Caco-2 (cell line): ENCODE measurements around the gene CCDC50. TPM values are rescaled to one million over a fixed set of nuclear protein-coding genes. Genes with fewer than 3 reads are reported as not detected.

Source experiments
- BruUV-seq: library from RNA; stranded (reverse); fragments of 400-500 nt; replicated peaks from 2 replicates; lab custom pipeline; 2021; lab: Mats Ljungman, UMichigan
- CTCF ChIA-PET: fragments of 300-600 bp; sonication (Branson Sonifier 250); formaldehyde crosslinking; loops from one replicate; lab custom pipeline; 2022; ENCODE audit warnings: antibody characterized with exemption; lab: Charles Lee
- POLR2A ChIA-PET: fragments of 300-600 bp; sonication (Branson Sonifier 250); formaldehyde crosslinking; loops from one replicate; lab custom pipeline; 2022; ENCODE audit warnings: antibody characterized with exemption; lab: Charles Lee
- DNase-seq, 2 experiments: peaks; one replicate each; pipeline versions ENCODE4 v3.0.0 to v3.0.0-alpha.2; 2020 to 2022
- H3K27me3 ChIP-seq: replicated peaks from 2 replicates; pipeline ENCODE4 v1.6.0; 2011; ENCODE audit warnings: low read length; ENCODE audit not compliant: control insufficient read depth, insufficient read depth
- H3K36me3 ChIP-seq: 2 replicates; pipeline ENCODE4 v1.5.1; 2011; ENCODE audit warnings: low read length; ENCODE audit not compliant: control insufficient read depth, insufficient read depth
- H3K4me1 ChIP-seq: fragments of 250-450 bp; sonication (Bioruptor Pico); 2 replicates; pipeline ENCODE4 v1.5.1; 2020; ENCODE audit warnings: mild to moderate bottlenecking
- H3K4me3 ChIP-seq: 2 replicates; pipeline ENCODE4 v1.5.1; 2011; ENCODE audit warnings: low read depth, mild to moderate bottlenecking, control low read depth, low read length
- H3K9me3 ChIP-seq: fragments of 250-450 bp; sonication (Bioruptor Pico); 2 replicates; pipeline ENCODE4 v1.5.1; 2020; ENCODE audit warnings: mild to moderate bottlenecking, moderate library complexity
- H3K27ac Mint-ChIP-seq: one replicate; pipeline ENCODE4 v1.8.0; 2022; ENCODE audit warnings: mixed read lengths; ENCODE audit not compliant: unreplicated experiment
- H3K27me3 Mint-ChIP-seq: one replicate; pipeline ENCODE4 v1.8.0; 2022; ENCODE audit warnings: mixed read lengths; ENCODE audit not compliant: insufficient read depth, unreplicated experiment
- H3K36me3 Mint-ChIP-seq: one replicate; pipeline ENCODE4 v1.8.0; 2022; ENCODE audit warnings: mild to moderate bottlenecking, mixed read lengths; ENCODE audit not compliant: insufficient read depth, unreplicated experiment
- H3K4me1 Mint-ChIP-seq: one replicate; pipeline ENCODE4 v1.8.0; 2022; ENCODE audit warnings: low read depth, mixed read lengths; ENCODE audit not compliant: unreplicated experiment
- H3K4me3 Mint-ChIP-seq: one replicate; pipeline ENCODE4 v1.8.0; 2022; ENCODE audit warnings: mild to moderate bottlenecking, moderate library complexity, mixed read lengths; ENCODE audit not compliant: unreplicated experiment
- H3K9me3 Mint-ChIP-seq: one replicate; pipeline ENCODE4 v1.8.0; 2022; ENCODE audit warnings: mixed read lengths; ENCODE audit not compliant: unreplicated experiment
- intact Hi-C: fragments of 100-400 bp; cut with micrococcal nuclease; formaldehyde crosslinking; loops from one replicate; pipeline ENCODE4 v1.10.0; 2022; ENCODE audit not compliant: unreplicated experiment
- total RNA-seq: library from RNA; stranded (reverse); gene quantifications from 2 replicates; pipeline ENCODE4 v1.2.3, GENCODE V29; 2022
- TF ChIP-seq, protein P1 (sequence below), 2 experiments: fragments of 200-600 bp in 1 of 2; IDR thresholded peaks; 1 replicate in 1 of 2; 2 replicates in 1 of 2; pipeline versions ENCODE4 v1.5.1 to v1.8.0; 2011 to 2022; ENCODE audit warnings: antibody characterized with exemption in 1 of 2, control low read depth in 1 of 2, inconsistent platforms in 1 of 2, low read depth in 1 of 2, low read length in 1 of 2, mild to moderate bottlenecking in 1 of 2, moderate library complexity in 1 of 2; ENCODE audit not compliant: insufficient read depth in 1 of 2, severe bottlenecking in 1 of 2, unreplicated experiment in 1 of 2

Gene CCDC50
- total RNA-seq, 1 experiment from 2014 or later: 53.1 TPM

DNA sequence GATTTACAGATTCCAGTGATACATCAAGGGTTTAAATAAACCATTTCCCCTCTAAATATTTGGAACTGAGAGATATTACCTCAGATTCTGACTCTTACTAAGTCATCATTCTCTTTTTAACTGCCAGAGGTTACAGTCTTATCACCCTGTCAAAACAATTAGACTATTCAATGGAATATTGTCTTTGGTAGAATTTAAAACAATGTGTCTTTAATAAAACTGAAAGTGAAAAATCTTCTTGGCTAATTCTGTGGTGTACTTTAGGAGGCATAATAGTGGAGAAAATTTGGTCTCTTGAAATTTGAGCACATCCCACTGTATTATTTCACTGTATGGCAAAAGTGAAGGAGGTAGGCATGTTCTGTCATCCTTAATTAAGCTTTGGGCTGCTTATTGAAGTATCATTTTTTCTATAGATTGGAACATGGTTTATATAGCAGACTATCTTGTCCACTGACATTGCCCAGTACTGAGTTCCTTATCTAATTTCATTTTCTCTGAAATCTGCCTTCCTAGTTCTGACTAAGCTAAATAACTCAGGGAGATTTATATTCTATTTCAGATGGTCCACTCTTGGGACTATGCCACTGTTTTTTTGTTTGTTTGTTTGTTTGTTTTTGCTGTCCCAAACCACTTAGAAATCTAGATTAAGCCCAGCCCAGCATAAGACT, 49.1 kb downstream of the CCDC50 start:
- intact Hi-C loops: no loop called here
- Mint-ChIP-seq H3K27me3 (no peaks in the 10 kb centered on the region), H3K9me3 (no peaks in the 10 kb centered on the region), H3K4me1 (no peaks in the 10 kb centered on the region), H3K36me3 (peaks cover 28% of the 10 kb centered on the region), H3K4me3 (no peak overlapping the region), H3K27ac (no peak overlapping the region)
- Histone ChIP-seq H3K36me3 (no peaks in the 10 kb centered on the region; the same call in 1 of the 2 replicates), H3K4me1 (no peaks in the 10 kb centered on the region), H3K27me3 (no peaks in the 10 kb centered on the region), H3K9me3 (no peaks in the 10 kb centered on the region), H3K4me3 (no peak overlapping the region)
- CTCF ChIA-PET: interaction anchor here (0.7 kb wide), 1 partner anchor 654 kb away, joined by 6 read pairs; no protein-coding TSS in a partner anchor
- no peak for DNase-seq
- TF ChIP-seq, protein P1, sequence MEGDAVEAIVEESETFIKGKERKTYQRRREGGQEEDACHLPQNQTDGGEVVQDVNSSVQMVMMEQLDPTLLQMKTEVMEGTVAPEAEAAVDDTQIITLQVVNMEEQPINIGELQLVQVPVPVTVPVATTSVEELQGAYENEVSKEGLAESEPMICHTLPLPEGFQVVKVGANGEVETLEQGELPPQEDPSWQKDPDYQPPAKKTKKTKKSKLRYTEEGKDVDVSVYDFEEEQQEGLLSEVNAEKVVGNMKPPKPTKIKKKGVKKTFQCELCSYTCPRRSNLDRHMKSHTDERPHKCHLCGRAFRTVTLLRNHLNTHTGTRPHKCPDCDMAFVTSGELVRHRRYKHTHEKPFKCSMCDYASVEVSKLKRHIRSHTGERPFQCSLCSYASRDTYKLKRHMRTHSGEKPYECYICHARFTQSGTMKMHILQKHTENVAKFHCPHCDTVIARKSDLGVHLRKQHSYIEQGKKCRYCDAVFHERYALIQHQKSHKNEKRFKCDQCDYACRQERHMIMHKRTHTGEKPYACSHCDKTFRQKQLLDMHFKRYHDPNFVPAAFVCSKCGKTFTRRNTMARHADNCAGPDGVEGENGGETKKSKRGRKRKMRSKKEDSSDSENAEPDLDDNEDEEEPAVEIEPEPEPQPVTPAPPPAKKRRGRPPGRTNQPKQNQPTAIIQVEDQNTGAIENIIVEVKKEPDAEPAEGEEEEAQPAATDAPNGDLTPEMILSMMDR (IDR thresholded peaks at IDR 0.05; ENCODE audit: insufficient read depth in 1 of 2, low read depth in 1 of 2, low read length in 1 of 2, severe bottlenecking in 1 of 2, unreplicated experiment in 1 of 2): no peak
- BruUV-seq: no TSS peak
- POLR2A ChIA-PET: no interaction called here

GRCh38 chr3:191379446-191379845, 50.3 kb downstream of the CCDC50 start:
- no peaks in the 10 kb centered on the region for H3K4me1 Mint-ChIP-seq
- H3K4me3 ChIP-seq: no peak overlapping the region
- POLR2A ChIA-PET: no interaction called here
- H3K27me3 ChIP-seq: no peaks in the 10 kb centered on the region
- TF ChIP-seq, protein P1 (IDR thresholded peaks at IDR 0.05; ENCODE audit: insufficient read depth in 1 of 2, low read depth in 1 of 2, low read length in 1 of 2, severe bottlenecking in 1 of 2, unreplicated experiment in 1 of 2): no peak
- H3K36me3 Mint-ChIP-seq: peaks cover 28% of the 10 kb centered on the region
- no TSS peak for BruUV-seq
- CTCF ChIA-PET: no interaction called here
- H3K36me3 ChIP-seq: no peaks in the 10 kb centered on the region; the same call in 1 of the 2 replicates
- H3K4me1 ChIP-seq: no peaks in the 10 kb centered on the region
- no peak overlapping the region for H3K4me3 Mint-ChIP-seq
- intact Hi-C loops: no loop called here
- no peaks in the 10 kb centered on the region for H3K9me3 ChIP-seq
- H3K27ac Mint-ChIP-seq: no peak overlapping the region
- no peak for DNase-seq
- no peaks in the 10 kb centered on the region for H3K9me3 Mint-ChIP-seq
- H3K27me3 Mint-ChIP-seq: no peaks in the 10 kb centered on the region

DNA sequence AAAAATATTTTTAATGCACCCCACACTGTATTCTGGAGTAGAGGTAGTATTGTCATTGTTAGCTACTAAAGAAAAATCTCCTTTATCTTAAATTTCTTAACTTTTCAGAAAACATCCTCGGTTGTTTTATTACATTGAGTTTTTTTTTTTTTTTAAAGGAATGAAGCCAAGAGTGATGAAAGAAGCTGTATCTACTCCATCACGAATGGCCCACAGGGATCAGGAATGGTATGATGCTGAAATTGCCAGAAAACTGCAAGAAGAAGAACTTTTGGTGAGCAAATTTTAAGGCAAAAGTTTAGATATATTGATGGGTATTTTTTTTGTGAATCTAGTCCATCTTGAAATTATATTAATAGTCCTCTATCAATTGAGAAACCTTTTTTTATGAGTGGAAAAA, 50.8 kb downstream of the CCDC50 start:
- ChIA-PET CTCF (no interaction called here), POLR2A (no interaction called here)
- no peaks in the 10 kb centered on the region for H3K27me3 Mint-ChIP-seq
- no TSS peak for BruUV-seq
- H3K4me1 Mint-ChIP-seq: no peaks in the 10 kb centered on the region
- H3K27ac Mint-ChIP-seq: no peak overlapping the region
- H3K27me3 ChIP-seq: no peaks in the 10 kb centered on the region
- no peaks in the 10 kb centered on the region; the same call in 1 of the 2 replicates for H3K36me3 ChIP-seq
- H3K9me3 ChIP-seq: no peaks in the 10 kb centered on the region
- no peaks in the 10 kb centered on the region for H3K9me3 Mint-ChIP-seq
- TF ChIP-seq, protein P1 (IDR thresholded peaks at IDR 0.05; ENCODE audit: insufficient read depth in 1 of 2, low read depth in 1 of 2, low read length in 1 of 2, severe bottlenecking in 1 of 2, unreplicated experiment in 1 of 2): no peak
- H3K4me3 Mint-ChIP-seq: no peak overlapping the region
- H3K4me3 ChIP-seq: no peak overlapping the region
- H3K4me1 ChIP-seq: no peaks in the 10 kb centered on the region
- DNase-seq: no peak
- intact Hi-C loops: no loop called here
- H3K36me3 Mint-ChIP-seq: peaks cover 24% of the 10 kb centered on the region
